ENCODE data around the gene RNF13.

Gene RNF13

GRCh38 chr3:149992416-149993058, 179.5 kb downstream of the RNF13 start:
- DNase-seq (ENCODE audit: extremely low read depth, low read depth), result no peak
- no peak for TF ChIP-seq CTCF (IDR thresholded peaks at IDR 0.05; ENCODE audit: low read depth, low read length)

- DNase-seq (ENCODE audit: extremely low read depth, low read depth), result no peak
- no peak for TF ChIP-seq CTCF (IDR thresholded peaks at IDR 0.05; ENCODE audit: low read depth, low read length)
Observed at GRCh38 chr3:149998946-149999345, 185.9 kb downstream of the RNF13 start.

- no peak for DNase-seq (ENCODE audit: extremely low read depth, low read depth)
- TF ChIP-seq CTCF (IDR thresholded peaks at IDR 0.05; ENCODE audit: low read depth, low read length), result no peak
Observed at GRCh38 chr3:149999421-149999820, 186.4 kb downstream of the RNF13 start.

- TF ChIP-seq CTCF (IDR thresholded peaks at IDR 0.05; ENCODE audit: low read depth, low read length), result no peak
Observed at GRCh38 chr3:150000641-150001040, 187.6 kb downstream of the RNF13 start.

GRCh38 chr3:150005243-150006112, 192.5 kb downstream of the RNF13 start:
- TF ChIP-seq CTCF (IDR thresholded peaks at IDR 0.05; ENCODE audit: low read depth, low read length), result no peak
- DNase-seq (ENCODE audit: extremely low read depth, low read depth), result no peak

More at GRCh38 chr3:150000641-150001040, 187.6 kb downstream of the RNF13 start:
- DNase-seq (ENCODE audit: extremely low read depth, low read depth), result no peak

- no peak for TF ChIP-seq CTCF (IDR thresholded peaks at IDR 0.05; ENCODE audit: low read depth, low read length)
- DNase-seq (ENCODE audit: extremely low read depth, low read depth), result no peak
Observed at GRCh38 chr3:150006794-150007193, 193.8 kb downstream of the RNF13 start.

All from AG09319 (cell line).